Pancreas (tissue), 10 donors: Measurements from ENCODE around the gene PIK3AP1. TPM values are rescaled to one million over a fixed set of nuclear protein-coding genes. Genes with fewer than 3 reads are reported as not detected.
"Not testable (repeated sequence)": the region's sequence is repeated elsewhere in the genome, so short reads cannot be mapped to it uniquely, and the experiment has no call there.

Source experiments
- ATAC-seq, 4 donors: fragments of 200-7000 bp; cut with Tn5 transposase; one replicate each; pipeline versions ENCODE4 v1.8.0 to v1.9.1; 2020; ENCODE audit warnings: mild to moderate bottlenecking in 4 of 4, moderate library complexity in 4 of 4
- DNase-seq, 6 donors: peaks; one replicate each; pipeline ENCODE4 v3.0.0-alpha.2; 2020
- FAIRE-seq: peaks from 2 replicates; lab custom pipeline; 2012; peaks lifted over from hg19 to GRCh38; lab: Jason Lieb, UNC
- H3K27ac ChIP-seq, 4 donors: fragments of 200-600 bp; sonication (generic); 1 replicate in 3 of 4; 2 replicates in 1 of 4; pipeline versions ENCODE4 v1.5.0 to v1.8.0; 2020
- H3K27me3 ChIP-seq, 4 donors: fragments of 200-600 bp; one replicate each; pipeline ENCODE4 v1.8.0; 2021
- H3K36me3 ChIP-seq, 3 donors: fragments of 200-600 bp; sonication (generic) in 1 of 3; one replicate each; pipeline versions ENCODE4 v1.5.0 to v1.8.0; 2020 to 2021
- H3K4me1 ChIP-seq, 3 donors: fragments of 200-600 bp; one replicate each; pipeline ENCODE4 v1.8.0; 2021
- H3K4me3 ChIP-seq, 4 donors: fragments of 200-600 bp; sonication (generic) in 2 of 4; one replicate each; pipeline versions ENCODE4 v1.5.0 to v1.8.0; 2020 to 2021
- H3K9me3 ChIP-seq, 4 donors: fragments of 200-600 bp; one replicate each; pipeline ENCODE4 v1.8.0; 2021
- WGBS, 2 donors: extraction: QIAGEN DNeasy Blood & Tissue Kit; methylation state at CpG; one replicate each; pipeline ENCODE4 v1.1.7; 2013; 5-methylcytosine and 5-hydroxymethylcytosine counted together
- intact Hi-C, 3 donors: fragments of 100-400 bp; cut with DNase I; formaldehyde crosslinking; loops; one replicate each; pipeline versions ENCODE4 v1.11.1 to v1.14.2; 2022
- polyA plus RNA-seq, 2 donors: library from polyadenylated mRNA; stranded (reverse); fragments of 200-250 nt; gene quantifications; one replicate each; pipeline ENCODE4 v1.2.3, GENCODE V29; 2013
- total RNA-seq, 6 donors: library from RNA; stranded (reverse); fragmentation: NEBNext Ultra II Directional in 4 of 6; extraction: Animal tissue kit (Norgen Biotek cat#: 25700) in 4 of 6; gene quantifications; one replicate each; pipeline versions ENCODE4 v1.2.1 to v1.2.4, GENCODE V29; 2021 to 2023
- TF ChIP-seq, protein P1 (sequence below), 4 donors: fragments of 200-600 bp; sonication (generic) in 3 of 4; IDR thresholded peaks; one replicate each; pipeline versions ENCODE4 v1.5.0 to v1.8.0; 2021; ENCODE audit warnings: antibody characterized with exemption in 4 of 4
- donor health status: healthy with polysubstance abuse.
- donor health status: DM: no; HTN: no; CAD: no; lungs with moderate emphysema.
- donor health status: DM: no; HTN: no; CAD: no.
- donor health status: control.
- donor health status: control.
- donor health status: Bipolar disorder and iron deficiency.
- donor health status: DM: yes; HTN: yes; CAD: no.
- donor health status: DM: no; HTN: no; CAD: no.
- donor health status: DM: no; HTN: no; CAD: no.
- donor health status: DM: yes; HTN: yes; CAD: no.

The PIK3AP1 gene
- total and polyA plus RNA-seq, 8 donors, result 15.0 to 71.0 (median 28.2) TPM

DNA sequence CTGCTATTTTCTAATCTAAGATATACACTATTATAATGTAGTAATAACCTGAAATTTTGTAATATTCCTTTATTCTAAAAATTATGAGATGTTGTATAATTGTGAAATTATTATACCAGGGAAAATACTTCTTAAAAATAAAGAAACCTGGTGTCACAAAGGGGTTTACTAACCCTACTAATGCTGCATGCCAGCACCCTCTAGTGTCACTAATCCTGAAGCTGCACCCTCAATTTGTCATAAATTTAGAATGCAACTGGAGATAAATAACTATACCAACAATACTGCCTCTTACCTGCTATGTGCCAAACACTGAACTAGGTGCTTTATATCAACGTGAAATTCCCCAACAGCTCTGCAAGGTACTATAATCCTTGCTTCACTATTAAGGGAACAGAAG lies 164.3 kb downstream of the PIK3AP1 start:
- no peak overlapping the region for H3K27ac ChIP-seq
- no peak overlapping the region for H3K4me3 ChIP-seq
- WGBS, 2 donors, result 14 to 19% methylated on average over 1 of the region's 1 CpG
- DNase-seq (no peak), ATAC-seq (peak in 3 of 4 donors; percentile 62 to 75 (median 67)), FAIRE-seq (peak; percentile 54)
- no peaks in the 10 kb centered on the region for H3K9me3 ChIP-seq
- peaks cover 0 to 4% (median 0%) of the 10 kb centered on the region in 3 donors for H3K4me1 ChIP-seq
- TF ChIP-seq, protein P1, sequence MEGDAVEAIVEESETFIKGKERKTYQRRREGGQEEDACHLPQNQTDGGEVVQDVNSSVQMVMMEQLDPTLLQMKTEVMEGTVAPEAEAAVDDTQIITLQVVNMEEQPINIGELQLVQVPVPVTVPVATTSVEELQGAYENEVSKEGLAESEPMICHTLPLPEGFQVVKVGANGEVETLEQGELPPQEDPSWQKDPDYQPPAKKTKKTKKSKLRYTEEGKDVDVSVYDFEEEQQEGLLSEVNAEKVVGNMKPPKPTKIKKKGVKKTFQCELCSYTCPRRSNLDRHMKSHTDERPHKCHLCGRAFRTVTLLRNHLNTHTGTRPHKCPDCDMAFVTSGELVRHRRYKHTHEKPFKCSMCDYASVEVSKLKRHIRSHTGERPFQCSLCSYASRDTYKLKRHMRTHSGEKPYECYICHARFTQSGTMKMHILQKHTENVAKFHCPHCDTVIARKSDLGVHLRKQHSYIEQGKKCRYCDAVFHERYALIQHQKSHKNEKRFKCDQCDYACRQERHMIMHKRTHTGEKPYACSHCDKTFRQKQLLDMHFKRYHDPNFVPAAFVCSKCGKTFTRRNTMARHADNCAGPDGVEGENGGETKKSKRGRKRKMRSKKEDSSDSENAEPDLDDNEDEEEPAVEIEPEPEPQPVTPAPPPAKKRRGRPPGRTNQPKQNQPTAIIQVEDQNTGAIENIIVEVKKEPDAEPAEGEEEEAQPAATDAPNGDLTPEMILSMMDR (IDR thresholded peaks at IDR 0.05), result no peak
- H3K27me3 ChIP-seq, result no peaks in the 10 kb centered on the region
- intact Hi-C loops, result no loop called here
- peaks cover 0 to 18% (median 4%) of the 10 kb centered on the region in 3 donors for H3K36me3 ChIP-seq

DNA sequence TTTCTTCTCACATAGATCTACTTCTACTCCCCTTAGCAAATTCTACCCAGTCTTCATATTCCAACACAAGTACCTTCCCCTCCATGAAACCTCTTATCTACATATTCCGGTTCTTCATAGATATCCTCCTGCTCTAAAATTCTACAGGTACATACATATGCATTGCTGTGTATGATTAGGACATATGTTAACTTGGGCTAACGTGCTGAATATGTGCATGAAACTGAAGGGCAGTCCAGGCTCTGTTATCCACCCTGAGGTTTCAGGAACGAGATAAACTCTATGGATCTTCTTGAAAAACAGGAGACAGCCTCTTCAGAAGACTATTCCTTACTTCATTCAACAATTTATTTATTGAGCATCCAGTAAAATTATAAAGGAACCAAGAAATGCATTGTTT lies 165.0 kb downstream of the PIK3AP1 start:
- TF ChIP-seq, protein P1 (IDR thresholded peaks at IDR 0.05), result no peak

DNA sequence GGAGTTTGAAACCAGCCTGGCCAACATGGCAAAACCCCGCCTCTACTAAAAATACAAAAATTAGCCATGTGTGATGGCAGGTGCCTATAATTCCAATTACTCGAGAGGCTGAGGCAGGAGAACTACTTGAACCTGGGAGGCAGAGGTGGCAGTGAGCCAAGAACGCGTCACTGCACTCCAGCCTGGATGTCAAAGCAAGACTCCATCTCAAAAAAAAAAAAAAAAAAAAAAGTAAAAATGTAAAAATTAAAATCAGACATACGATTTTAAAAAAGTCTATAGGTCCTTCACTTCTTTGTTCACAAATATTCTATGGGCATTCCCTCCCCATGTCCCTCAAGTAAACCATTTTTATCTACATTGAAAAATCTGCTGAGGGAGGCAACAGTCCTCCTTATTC lies 171.7 kb downstream of the PIK3AP1 start:
- intact Hi-C loops, result no loop called here
- Histone ChIP-seq H3K4me3 (no peak overlapping the region), H3K36me3 (peaks cover 0 to 36% (median 0%) of the 10 kb centered on the region in 3 donors), H3K27me3 (no peaks in the 10 kb centered on the region), H3K9me3 (no peaks in the 10 kb centered on the region), H3K4me1 (no peaks in the 10 kb centered on the region), H3K27ac (no peak overlapping the region)
- ATAC-seq (peak in 1 of 4 donors; percentile 40), DNase-seq (peak in 4 of 6 donors; percentile 49 to 70 (median 60)), FAIRE-seq (no peak)
- WGBS, 2 donors, result 66 to 72% methylated on average over 5 of the region's 5 CpGs
- TF ChIP-seq, protein P1 (IDR thresholded peaks at IDR 0.05), result no peak

More for the DNA sequence above, 165.0 kb downstream of the PIK3AP1 start:
- no peak overlapping the region for H3K27ac ChIP-seq
- no peaks in the 10 kb centered on the region for H3K27me3 ChIP-seq
- peaks cover 0 to 18% (median 4%) of the 10 kb centered on the region in 3 donors for H3K36me3 ChIP-seq
- H3K4me1 ChIP-seq, result peaks cover 0 to 4% (median 0%) of the 10 kb centered on the region in 3 donors
- DNase-seq, result no peak
- ATAC-seq, result no peak
- intact Hi-C loops, result no loop called here
- FAIRE-seq, result no peak
- no peak overlapping the region for H3K4me3 ChIP-seq
- WGBS, 2 donors, result 79 to 84% methylated on average over 3 of the region's 3 CpGs
- H3K9me3 ChIP-seq, result no peaks in the 10 kb centered on the region

DNA sequence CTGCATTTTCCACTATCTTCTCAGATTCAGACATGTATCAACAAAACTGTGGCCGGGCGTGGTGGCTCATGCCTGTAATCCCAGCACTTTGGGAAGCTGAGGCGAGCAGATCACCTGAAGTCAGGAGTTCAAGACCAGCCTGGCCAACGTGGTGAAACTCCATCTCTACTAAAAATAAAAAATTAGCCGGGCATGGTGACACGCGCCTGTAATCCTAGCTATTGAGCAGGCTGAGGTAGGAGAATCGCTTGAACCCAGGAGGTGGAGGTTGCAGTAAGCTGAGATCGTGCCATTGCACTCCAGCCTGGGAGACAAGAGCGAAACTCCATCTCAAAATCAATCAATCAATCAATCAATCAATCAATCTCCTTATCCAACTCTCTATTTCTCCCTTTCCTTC lies 174.8 kb downstream of the PIK3AP1 start:
- FAIRE-seq, H3K4me1 ChIP-seq, H3K4me3 ChIP-seq, intact Hi-C loops, DNase-seq, H3K27ac ChIP-seq, H3K27me3 ChIP-seq, H3K9me3 ChIP-seq, ATAC-seq: not testable (repeated sequence)
- H3K36me3 ChIP-seq, result peaks cover 0 to 42% (median 0%) of the 10 kb centered on the region in 3 donors
- 91 to 93% methylated on average over 10 of the region's 10 CpGs for WGBS, 2 donors

Other genes starting within 250 kb of the PIK3AP1 start
- under 1 TPM; 0.14 to 0.97 (median 0.27) TPM for gene TLL2, start 206.6 kb downstream of the PIK3AP1 start, total RNA-seq
- gene TLL2, start 206.6 kb downstream of the PIK3AP1 start, polyA plus RNA-seq, result under 1 TPM; 0.23 to 0.59 TPM
- gene TM9SF3, start 133.5 kb downstream of the PIK3AP1 start, total RNA-seq, result 100 to 1,000 TPM in 2 of 6 donors, 10 to 100 TPM in 4; 54.4 to 110 (median 77.4) TPM
- gene TM9SF3, start 133.5 kb downstream of the PIK3AP1 start, polyA plus RNA-seq, result 10 to 100 TPM; 15.5 to 31.8 TPM
- gene LCOR, start 111.8 kb upstream of the PIK3AP1 start, total RNA-seq, result 10 to 100 TPM; 17.2 to 34.2 (median 22.3) TPM
- 1 to 10 TPM; 4.5 to 4.8 TPM for gene LCOR, start 111.8 kb upstream of the PIK3AP1 start, polyA plus RNA-seq